Lung (tissue), 12 donors: ENCODE data around the gene SLC7A5. TPM values are rescaled to one million over a fixed set of nuclear protein-coding genes. Genes with fewer than 3 reads are reported as not detected.

Source experiments
- ATAC-seq: fragments of 200-7000 bp; cut with Tn5 transposase; one replicate; pipeline ENCODE4 v1.9.1; 2020; ENCODE audit warnings: moderate number of reproducible peaks; ENCODE audit not compliant: insufficient read depth, low FRiP score
- DNase-seq, 3 donors: peaks; one replicate each; pipeline ENCODE4 v3.0.0-alpha.2; 2013 to 2017
- H3K27ac ChIP-seq, 2 donors: one replicate each; pipeline ENCODE4 v1.5.1; 2013; ENCODE audit warnings: mild to moderate bottlenecking in 2 of 2, moderate library complexity in 2 of 2, control low read depth in 1 of 2, inconsistent platforms in 1 of 2, low read depth in 1 of 2, low read length in 1 of 2
- H3K27me3 ChIP-seq, 3 donors: one replicate each; pipeline ENCODE4 v1.5.1; 2013; ENCODE audit warnings: low read length in 2 of 3; ENCODE audit not compliant: control insufficient read depth in 3 of 3, insufficient read depth in 3 of 3
- H3K36me3 ChIP-seq, 4 donors: one replicate each; pipeline ENCODE4 v1.5.1; 2013; ENCODE audit warnings: low read length in 4 of 4, mild to moderate bottlenecking in 1 of 4, moderate library complexity in 1 of 4; ENCODE audit not compliant: control insufficient read depth in 4 of 4, insufficient read depth in 4 of 4
- H3K4me1 ChIP-seq, 5 donors: one replicate each; pipeline ENCODE4 v1.5.1; 2013; ENCODE audit warnings: low read length in 5 of 5, mild to moderate bottlenecking in 2 of 5, moderate library complexity in 1 of 5; ENCODE audit not compliant: control insufficient read depth in 5 of 5, insufficient read depth in 5 of 5
- H3K4me3 ChIP-seq: one replicate; pipeline ENCODE4 v1.5.1; 2013; ENCODE audit warnings: mild to moderate bottlenecking, control low read depth, moderate library complexity
- H3K9ac ChIP-seq, 2 donors: one replicate each; pipeline ENCODE4 v1.5.1; 2013; ENCODE audit warnings: low read length in 2 of 2, control low read depth in 1 of 2; ENCODE audit not compliant: insufficient read depth in 1 of 2
- H3K9me3 ChIP-seq, 4 donors: one replicate each; pipeline ENCODE4 v1.5.1; 2013; ENCODE audit warnings: low read length in 3 of 4, mild to moderate bottlenecking in 1 of 4, moderate library complexity in 1 of 4; ENCODE audit not compliant: control insufficient read depth in 4 of 4, insufficient read depth in 3 of 4
- CTCF ChIP-seq: IDR thresholded peaks from 2 replicates; pipeline ENCODE4 v1.5.1; 2012; ENCODE audit warnings: mild to moderate bottlenecking; ENCODE audit errors: control extremely low read depth, extremely low read depth
- WGBS, 2 donors: extraction: QIAGEN DNeasy Blood & Tissue Kit; methylation state at CpG; one replicate each; pipeline ENCODE4 v1.1.7; 2013; 5-methylcytosine and 5-hydroxymethylcytosine counted together
- polyA plus RNA-seq, 2 donors: library from polyadenylated mRNA; stranded (reverse); fragments of 200-250 nt; gene quantifications; one replicate each; pipeline ENCODE4 v1.2.1, GENCODE V29; 2013
- total RNA-seq, 2 donors: library from RNA; depleted of rRNA in 1 of 2; stranded (reverse); fragments of >200 nt in 1 of 2; gene quantifications; one replicate each; pipeline ENCODE4 v1.2.1, GENCODE V29; 2014 to 2021
- donor health status: control.
- donor health status: control.
- donor health status: Bipolar disorder and iron deficiency.
- donor health status: healthy.
- donor health status: DM: yes; HTN: yes; CAD: no.

Gene SLC7A5
- total and polyA plus RNA-seq, 4 donors = 4.0 to 36.1 (median 19.8) TPM

GRCh38 chr16:87806261-87806640, 63.1 kb downstream of the SLC7A5 start:
- peak overlapping the region; percentile 26 to 49 for H3K27ac ChIP-seq
- peaks cover 0 to 10% (median 6%) of the 10 kb centered on the region in 5 donors for H3K4me1 ChIP-seq
- H3K9ac ChIP-seq = no peak overlapping the region
- H3K27me3 ChIP-seq = no peaks in the 10 kb centered on the region
- WGBS, 2 donors = 41 to 48% methylated on average over 16 of the region's 16 CpGs
- H3K9me3 ChIP-seq = peaks cover 0 to 13% (median 0%) of the 10 kb centered on the region in 4 donors
- no peaks in the 10 kb centered on the region for H3K36me3 ChIP-seq
- no peak for TF ChIP-seq CTCF
- peak; percentile 24 for ATAC-seq
- H3K4me3 ChIP-seq = no peak overlapping the region
- DNase-seq = no peak

- no peak for TF ChIP-seq CTCF
- Histone ChIP-seq H3K9ac (no peak overlapping the region), H3K4me3 (no peak overlapping the region), H3K9me3 (peaks cover 0 to 17% (median 0%) of the 10 kb centered on the region in 4 donors), H3K27ac (no peak overlapping the region), H3K27me3 (no peaks in the 10 kb centered on the region), H3K4me1 (peaks cover 0 to 10% (median 6%) of the 10 kb centered on the region in 5 donors), H3K36me3 (no peaks in the 10 kb centered on the region)
- WGBS, 2 donors = 85 to 91% methylated on average over 5 of the region's 5 CpGs
- no peak for ATAC-seq
- no peak for DNase-seq
Measured at GRCh38 chr16:87803385-87803784, 65.9 kb downstream of the SLC7A5 start.

GRCh38 chr16:87802670-87803069, 66.6 kb downstream of the SLC7A5 start:
- H3K36me3 ChIP-seq = no peaks in the 10 kb centered on the region
- no peak overlapping the region for H3K9ac ChIP-seq
- H3K4me3 ChIP-seq = no peak overlapping the region
- ATAC-seq (no peak), DNase-seq (no peak)
- H3K27ac ChIP-seq = no peak overlapping the region
- TF ChIP-seq CTCF = no peak
- peaks cover 0 to 10% (median 6%) of the 10 kb centered on the region in 5 donors for H3K4me1 ChIP-seq
- WGBS, 2 donors = 65 to 72% methylated on average over 7 to 8 of the region's 8 CpGs
- no peaks in the 10 kb centered on the region for H3K27me3 ChIP-seq
- peaks cover 0 to 17% (median 0%) of the 10 kb centered on the region in 4 donors for H3K9me3 ChIP-seq

GRCh38 chr16:87801679-87802259, 67.5 kb downstream of the SLC7A5 start:
- no peak overlapping the region for H3K27ac ChIP-seq
- peaks cover 0 to 5% (median 1%) of the 10 kb centered on the region in 5 donors for H3K4me1 ChIP-seq
- WGBS, 2 donors = 59 to 74% methylated on average over 16 of the region's 16 CpGs
- no peak for TF ChIP-seq CTCF
- no peak overlapping the region for H3K4me3 ChIP-seq
- ATAC-seq = no peak
- peaks cover 0 to 17% (median 0%) of the 10 kb centered on the region in 4 donors for H3K9me3 ChIP-seq
- H3K36me3 ChIP-seq = no peaks in the 10 kb centered on the region
- no peak overlapping the region for H3K9ac ChIP-seq
- DNase-seq = no peak
- no peaks in the 10 kb centered on the region for H3K27me3 ChIP-seq
